ENCODE measurements around the gene ANXA5.

GRCh38 chr4:121733942-121734341 is 37.2 kb upstream of the ANXA5 start:
- TF ChIP-seq TAF1 (IDR thresholded peaks at IDR 0.05; ENCODE audit: borderline replicate concordance, insufficient read depth, low read length) (no peak), SIN3A (IDR thresholded peaks at IDR 0.05; ENCODE audit: borderline replicate concordance, insufficient read depth, low read length) (no peak), POLR2AphosphoS5 (IDR thresholded peaks at IDR 0.05; ENCODE audit: low read depth, low read length) (no peak), REST (IDR thresholded peaks at IDR 0.05; ENCODE audit: insufficient read depth in 1 of 2, low read depth in 2 of 2, low read length in 2 of 2) (no peak)
